Neural progenitor cell (in vitro differentiated cells): ENCODE results near the gene NOS1AP. TPM values are rescaled to one million over a fixed set of nuclear protein-coding genes. Genes with fewer than 3 reads are reported as not detected.

ENCODE experiments used
- DNase-seq: peaks from one replicate; pipeline ENCODE4 v3.0.0-alpha.2; 2016; ENCODE audit warnings: low spot score
- H2AFZ ChIP-seq: fragments of 200-600 bp; sonication (generic); replicated peaks from 2 replicates; pipeline ENCODE4 v1.6.1; 2016; ENCODE audit warnings: antibody characterized with exemption
- H3F3A ChIP-seq: fragments of 200-600 bp; sonication (generic); 2 replicates; pipeline ENCODE4 v1.6.1; 2016; ENCODE audit warnings: antibody characterized with exemption, low read depth
- H3K27ac ChIP-seq: fragments of 200-600 bp; sonication (generic); 2 replicates; pipeline ENCODE4 v1.5.1; 2016; ENCODE audit warnings: mild to moderate bottlenecking
- H3K27me3 ChIP-seq: fragments of 200-600 bp; sonication (generic); 2 replicates; pipeline ENCODE4 v1.6.1; 2016; ENCODE audit warnings: mild to moderate bottlenecking, moderate library complexity
- H3K36me3 ChIP-seq: fragments of 200-600 bp; sonication (generic); 2 replicates; pipeline ENCODE4 v1.5.1; 2016
- H3K4me1 ChIP-seq: fragments of 200-600 bp; sonication (generic); 2 replicates; pipeline ENCODE4 v1.6.1; 2016; ENCODE audit warnings: mixed run types
- H3K4me2 ChIP-seq: fragments of 200-600 bp; sonication (generic); 2 replicates; pipeline ENCODE4 v1.6.1; 2016
- H3K4me3 ChIP-seq: fragments of 200-600 bp; sonication (generic); 2 replicates; pipeline ENCODE4 v1.5.1; 2016
- H3K79me2 ChIP-seq: fragments of 200-600 bp; sonication (generic); 2 replicates; pipeline ENCODE4 v1.6.1; 2016; ENCODE audit warnings: low read depth
- H3K9ac ChIP-seq: fragments of 200-600 bp; sonication (generic); 2 replicates; pipeline ENCODE4 v1.6.1; 2016
- H3K9me3 ChIP-seq: fragments of 200-600 bp; sonication (generic); 2 replicates; pipeline ENCODE4 v1.5.1; 2016; ENCODE audit warnings: low read depth
- H4K20me1 ChIP-seq: fragments of 200-600 bp; sonication (generic); 2 replicates; pipeline ENCODE4 v1.6.1; 2016; ENCODE audit warnings: low read depth
- H3K27ac Mint-ChIP-seq: 3 replicates; pipeline ENCODE4 v1.8.0; 2021; ENCODE audit warnings: mixed read lengths
- H3K27me3 Mint-ChIP-seq: 2 replicates; pipeline ENCODE4 v1.8.0; 2022; ENCODE audit warnings: low read depth, mild to moderate bottlenecking, inconsistent platforms, moderate library complexity, mixed read lengths; ENCODE audit not compliant: insufficient read depth
- H3K36me3 Mint-ChIP-seq: 3 replicates; pipeline ENCODE4 v1.8.0; 2021; ENCODE audit warnings: mixed read lengths
- H3K4me1 Mint-ChIP-seq: 3 replicates; pipeline ENCODE4 v1.8.0; 2021; ENCODE audit warnings: mixed read lengths
- H3K4me3 Mint-ChIP-seq: 3 replicates; pipeline ENCODE4 v1.8.0; 2021; ENCODE audit warnings: mild to moderate bottlenecking, moderate library complexity, mixed read lengths
- H3K9me3 Mint-ChIP-seq: 3 replicates; pipeline ENCODE4 v1.8.0; 2020; ENCODE audit warnings: mixed read lengths
- CTCF ChIP-seq: fragments of 200-600 bp; sonication (generic); IDR thresholded peaks from 2 replicates; pipeline ENCODE4 v1.5.1; 2017; ENCODE audit warnings: antibody characterized with exemption, mild to moderate bottlenecking
- EZH2 ChIP-seq: fragments of 200-600 bp; sonication (generic); IDR thresholded peaks from 2 replicates; pipeline ENCODE4 v1.6.1; 2017; ENCODE audit warnings: antibody characterized with exemption, mild to moderate bottlenecking, moderate library complexity
- EZH2phosphoT487 ChIP-seq: fragments of 200-600 bp; sonication (generic); IDR thresholded peaks from 2 replicates; pipeline ENCODE4 v1.6.1; 2017; ENCODE audit warnings: antibody characterized with exemption
- total RNA-seq: library from RNA; depleted of rRNA; stranded (reverse); fragments of >200 nt; gene quantifications from 2 replicates; pipeline ENCODE4 v1.2.3, GENCODE V29; 2015; ENCODE audit warnings: low replicate concordance

The NOS1AP gene
- total RNA-seq, 1 donor from 2014 or later, result 2.4 TPM

- Histone ChIP-seq H3K9ac (no peak overlapping the region), H3K27ac (no peak overlapping the region), H3K4me2 (no peak overlapping the region), H3K36me3 (no peaks in the 10 kb centered on the region), H3F3A (no peaks in the 10 kb centered on the region), H4K20me1 (peaks cover 8% of the 10 kb centered on the region), H3K4me3 (no peak overlapping the region), H2AFZ (no peak overlapping the region), H3K27me3 (no peaks in the 10 kb centered on the region), H3K9me3 (no peaks in the 10 kb centered on the region), H3K79me2 (peaks cover 6% of the 10 kb centered on the region), H3K4me1 (peaks cover 26% of the 10 kb centered on the region)
- no peak for DNase-seq
- Mint-ChIP-seq H3K36me3 (peaks cover 39% of the 10 kb centered on the region), H3K9me3 (peaks cover 20% of the 10 kb centered on the region), H3K4me3 (no peak overlapping the region), H3K27ac (no peak overlapping the region), H3K27me3 (no peaks in the 10 kb centered on the region), H3K4me1 (peaks cover 24% of the 10 kb centered on the region)
- TF ChIP-seq EZH2 (no peak), EZH2phosphoT487 (no peak), CTCF (no peak)
Measured at GRCh38 chr1:162111572-162111971, 42.1 kb downstream of the NOS1AP start.

GRCh38 chr1:162113419-162113818, 43.9 kb downstream of the NOS1AP start:
- Histone ChIP-seq H2AFZ (no peak overlapping the region), H3F3A (no peaks in the 10 kb centered on the region), H3K4me2 (no peak overlapping the region), H3K9me3 (no peaks in the 10 kb centered on the region), H3K4me3 (no peak overlapping the region), H3K27ac (no peak overlapping the region), H3K79me2 (peaks cover 19% of the 10 kb centered on the region), H3K4me1 (peaks cover 33% of the 10 kb centered on the region), H4K20me1 (peaks cover 8% of the 10 kb centered on the region), H3K9ac (no peak overlapping the region), H3K36me3 (no peaks in the 10 kb centered on the region), H3K27me3 (no peaks in the 10 kb centered on the region)
- no peak overlapping the region for H3K4me3 Mint-ChIP-seq
- DNase-seq, result no peak
- H3K4me1 Mint-ChIP-seq, result peaks cover 31% of the 10 kb centered on the region
- TF ChIP-seq CTCF, result no peak
- no peak for TF ChIP-seq EZH2
- TF ChIP-seq EZH2phosphoT487, result no peak
- no peaks in the 10 kb centered on the region for H3K27me3 Mint-ChIP-seq
- H3K9me3 Mint-ChIP-seq, result peaks cover 11% of the 10 kb centered on the region
- peaks cover 37% of the 10 kb centered on the region for H3K36me3 Mint-ChIP-seq
- no peak overlapping the region for H3K27ac Mint-ChIP-seq

- no peak overlapping the region for H3K9ac ChIP-seq
- H3K36me3 ChIP-seq, result no peaks in the 10 kb centered on the region
- H3K4me2 ChIP-seq, result no peak overlapping the region
- no peak overlapping the region for H3K4me3 ChIP-seq
- Mint-ChIP-seq H3K27me3 (no peaks in the 10 kb centered on the region), H3K9me3 (peaks cover 2% of the 10 kb centered on the region), H3K36me3 (peaks cover 22% of the 10 kb centered on the region), H3K27ac (no peak overlapping the region), H3K4me3 (no peak overlapping the region), H3K4me1 (peaks cover 33% of the 10 kb centered on the region)
- DNase-seq, result no peak
- H3K27ac ChIP-seq, result no peak overlapping the region
- no peak overlapping the region for H2AFZ ChIP-seq
- H3K4me1 ChIP-seq, result peaks cover 42% of the 10 kb centered on the region
- peaks cover 32% of the 10 kb centered on the region for H3K79me2 ChIP-seq
- peaks cover 5% of the 10 kb centered on the region for H3F3A ChIP-seq
- peaks cover 11% of the 10 kb centered on the region for H4K20me1 ChIP-seq
- TF ChIP-seq EZH2 (no peak), EZH2phosphoT487 (no peak), CTCF (no peak)
- H3K9me3 ChIP-seq, result no peaks in the 10 kb centered on the region
- no peaks in the 10 kb centered on the region for H3K27me3 ChIP-seq
Measured at GRCh38 chr1:162117039-162117774, 47.7 kb downstream of the NOS1AP start.
